Esophagus muscularis mucosa (tissue), 4 donors: ENCODE measurements around the gene TMEM72.

Source experiments
- EP300 ChIP-seq: sonication (generic); formaldehyde crosslinking; IDR thresholded peaks from one replicate; pipeline ENCODE4 v1.6.1; 2017; ENCODE audit warnings: antibody characterized with exemption
- POLR2AphosphoS5 ChIP-seq, 2 donors: sonication (generic); formaldehyde crosslinking; IDR thresholded peaks; one replicate each; pipeline ENCODE4 v1.6.1; 2017; ENCODE audit warnings: antibody characterized with exemption in 2 of 2
- TF ChIP-seq, protein P1 (sequence below), 3 experiments: fragments of 200-600 bp in 2 of 3; fragments of 450-650 bp in 1 of 3; sonication (generic) in 2 of 3; IDR thresholded peaks; one replicate each; pipeline ENCODE4 v1.5.1; 2017 to 2019; ENCODE audit warnings: antibody characterized with exemption in 3 of 3, mild to moderate bottlenecking in 2 of 3, moderate library complexity in 1 of 3

DNA sequence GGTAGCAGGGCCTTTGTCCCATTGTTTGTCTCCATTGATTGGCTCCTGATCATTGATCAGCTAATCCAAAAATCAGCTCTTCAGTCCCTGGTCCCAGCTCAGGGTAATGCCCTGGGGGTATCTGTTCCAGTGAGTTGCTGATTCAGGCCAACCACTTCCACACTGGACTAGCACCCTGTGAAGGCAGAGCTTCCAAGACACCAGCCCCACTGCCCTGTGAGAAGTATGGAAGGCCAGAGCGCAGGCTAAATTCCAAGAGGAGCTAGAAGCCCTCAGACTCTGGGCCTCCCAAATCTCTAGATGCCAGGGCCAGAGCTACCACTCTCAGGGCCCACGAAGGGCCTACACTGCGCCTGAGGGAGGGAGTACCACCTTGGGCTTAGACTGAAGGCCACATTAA is 10.4 kb downstream of the TMEM72 start:
- TF ChIP-seq, protein P1, sequence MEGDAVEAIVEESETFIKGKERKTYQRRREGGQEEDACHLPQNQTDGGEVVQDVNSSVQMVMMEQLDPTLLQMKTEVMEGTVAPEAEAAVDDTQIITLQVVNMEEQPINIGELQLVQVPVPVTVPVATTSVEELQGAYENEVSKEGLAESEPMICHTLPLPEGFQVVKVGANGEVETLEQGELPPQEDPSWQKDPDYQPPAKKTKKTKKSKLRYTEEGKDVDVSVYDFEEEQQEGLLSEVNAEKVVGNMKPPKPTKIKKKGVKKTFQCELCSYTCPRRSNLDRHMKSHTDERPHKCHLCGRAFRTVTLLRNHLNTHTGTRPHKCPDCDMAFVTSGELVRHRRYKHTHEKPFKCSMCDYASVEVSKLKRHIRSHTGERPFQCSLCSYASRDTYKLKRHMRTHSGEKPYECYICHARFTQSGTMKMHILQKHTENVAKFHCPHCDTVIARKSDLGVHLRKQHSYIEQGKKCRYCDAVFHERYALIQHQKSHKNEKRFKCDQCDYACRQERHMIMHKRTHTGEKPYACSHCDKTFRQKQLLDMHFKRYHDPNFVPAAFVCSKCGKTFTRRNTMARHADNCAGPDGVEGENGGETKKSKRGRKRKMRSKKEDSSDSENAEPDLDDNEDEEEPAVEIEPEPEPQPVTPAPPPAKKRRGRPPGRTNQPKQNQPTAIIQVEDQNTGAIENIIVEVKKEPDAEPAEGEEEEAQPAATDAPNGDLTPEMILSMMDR (IDR thresholded peaks at IDR 0.05) = no peak
- TF ChIP-seq EP300 (no peak), POLR2AphosphoS5 (IDR thresholded peaks at IDR 0.05) (no peak)
